Measurements from ENCODE around the gene HDAC4.

GRCh38 chr2:239363946-239364637, 36.7 kb downstream of the HDAC4 start:
- TF ChIP-seq POLR2A (IDR thresholded peaks at IDR 0.05), result no peak
- TF ChIP-seq CTCF (IDR thresholded peaks at IDR 0.05), result no peak
- TF ChIP-seq POLR2AphosphoS5 (IDR thresholded peaks at IDR 0.05), result no peak
- no peak for TF ChIP-seq EP300 (IDR thresholded peaks at IDR 0.05)
